Trophoblast cell (in vitro differentiated cells and primary cell): ENCODE measurements around the gene ADAM19.
A peak's percentile ranks its signal among the peaks of the same experiment; 100 is the strongest.

Experiments used
- DNase-seq, 2 donors: peaks; one replicate each; pipeline ENCODE4 v3.0.0-alpha.2; 2016
- H2AFZ ChIP-seq: 2 replicates; pipeline ENCODE4 v1.6.1; 2013; ENCODE audit warnings: low read length, moderate library complexity, mild to moderate bottlenecking; ENCODE audit not compliant: insufficient read depth, poor library complexity
- H2AK5ac ChIP-seq: 2 replicates; pipeline ENCODE4 v1.6.1; 2013; ENCODE audit warnings: mild to moderate bottlenecking, low read length
- H2BK120ac ChIP-seq: 2 replicates; pipeline ENCODE4 v1.6.1; 2013; ENCODE audit warnings: low read length, mild to moderate bottlenecking, moderate library complexity; ENCODE audit not compliant: insufficient read depth, poor library complexity
- H2BK12ac ChIP-seq: 2 replicates; pipeline ENCODE4 v1.6.1; 2013; ENCODE audit warnings: mild to moderate bottlenecking, low read length, moderate library complexity
- H2BK5ac ChIP-seq: 2 replicates; pipeline ENCODE4 v1.6.1; 2013; ENCODE audit warnings: low read length, low read depth, moderate library complexity, mild to moderate bottlenecking; ENCODE audit not compliant: poor library complexity
- H3K14ac ChIP-seq: 2 replicates; pipeline ENCODE4 v1.6.1; 2013; ENCODE audit warnings: mild to moderate bottlenecking, low read length
- H3K18ac ChIP-seq: 2 replicates; pipeline ENCODE4 v1.6.1; 2013; ENCODE audit warnings: mild to moderate bottlenecking, low read length
- H3K23ac ChIP-seq: 2 replicates; pipeline ENCODE4 v1.6.1; 2013; ENCODE audit warnings: low read length
- H3K27ac ChIP-seq: 2 replicates; pipeline ENCODE4 v1.5.1; 2013; ENCODE audit warnings: low read depth, mild to moderate bottlenecking, inconsistent platforms, low read length, moderate library complexity
- H3K27me3 ChIP-seq: 2 replicates; pipeline ENCODE4 v1.6.1; 2013; ENCODE audit warnings: inconsistent platforms, mild to moderate bottlenecking, low read length, moderate library complexity; ENCODE audit not compliant: insufficient read depth
- H3K36me3 ChIP-seq, 2 experiments: 1 replicate in 1 of 2; 2 replicates in 1 of 2; pipeline ENCODE4 v1.6.1; 2013; ENCODE audit warnings: low read length in 2 of 2, mild to moderate bottlenecking in 2 of 2, moderate library complexity in 1 of 2; ENCODE audit not compliant: insufficient read depth in 2 of 2, control insufficient read depth in 1 of 2
- H3K4ac ChIP-seq: 2 replicates; pipeline ENCODE4 v1.6.1; 2013; ENCODE audit warnings: low read depth, mild to moderate bottlenecking, low read length, moderate library complexity
- H3K4me1 ChIP-seq, 2 experiments: 1 replicate in 1 of 2; 2 replicates in 1 of 2; pipeline ENCODE4 v1.6.1; 2013; ENCODE audit warnings: low read length in 2 of 2, mild to moderate bottlenecking in 2 of 2, moderate library complexity in 1 of 2; ENCODE audit not compliant: insufficient read depth in 2 of 2, control insufficient read depth in 1 of 2
- H3K4me2 ChIP-seq: 2 replicates; pipeline ENCODE4 v1.6.1; 2013; ENCODE audit warnings: inconsistent platforms, mild to moderate bottlenecking, low read length, moderate library complexity
- H3K4me3 ChIP-seq: 2 replicates; pipeline ENCODE4 v1.5.1; 2013; ENCODE audit warnings: mild to moderate bottlenecking, low read depth, low read length, inconsistent platforms
- H3K79me1 ChIP-seq: one replicate; pipeline ENCODE4 v1.6.1; 2013; ENCODE audit warnings: low read length
- H3K79me2 ChIP-seq: 2 replicates; pipeline ENCODE4 v1.6.1; 2013; ENCODE audit warnings: low read length, mild to moderate bottlenecking; ENCODE audit not compliant: control insufficient read depth, insufficient read depth, poor library complexity
- H3K9ac ChIP-seq: 2 replicates; pipeline ENCODE4 v1.6.1; 2013; ENCODE audit warnings: mild to moderate bottlenecking, low read length
- H3K9me3 ChIP-seq: 2 replicates; pipeline ENCODE4 v1.6.1; 2013; ENCODE audit warnings: low read depth, mild to moderate bottlenecking, control low read depth, inconsistent platforms, low read length; ENCODE audit not compliant: insufficient read depth
- H4K12ac ChIP-seq: 2 replicates; pipeline ENCODE4 v1.6.1; 2013; ENCODE audit warnings: low read depth, mild to moderate bottlenecking, low read length, moderate library complexity
- H4K8ac ChIP-seq: 2 replicates; pipeline ENCODE4 v1.6.1; 2013; ENCODE audit warnings: low read depth, mild to moderate bottlenecking, low read length, moderate library complexity
- H4K91ac ChIP-seq: one replicate; pipeline ENCODE4 v1.6.1; 2013; ENCODE audit warnings: low read depth, mild to moderate bottlenecking, low read length, moderate library complexity
- WGBS: extraction: QIAGEN DNeasy Blood & Tissue Kit; methylation state at CpG from one replicate; pipeline ENCODE4 v1.1.7; 2013; ENCODE audit warnings: missing lambda C conversion rate; ENCODE audit not compliant: insufficient read length, insufficient coverage; ENCODE audit errors: extremely low coverage; 5-methylcytosine and 5-hydroxymethylcytosine counted together

ADAM19 gene

DNA sequence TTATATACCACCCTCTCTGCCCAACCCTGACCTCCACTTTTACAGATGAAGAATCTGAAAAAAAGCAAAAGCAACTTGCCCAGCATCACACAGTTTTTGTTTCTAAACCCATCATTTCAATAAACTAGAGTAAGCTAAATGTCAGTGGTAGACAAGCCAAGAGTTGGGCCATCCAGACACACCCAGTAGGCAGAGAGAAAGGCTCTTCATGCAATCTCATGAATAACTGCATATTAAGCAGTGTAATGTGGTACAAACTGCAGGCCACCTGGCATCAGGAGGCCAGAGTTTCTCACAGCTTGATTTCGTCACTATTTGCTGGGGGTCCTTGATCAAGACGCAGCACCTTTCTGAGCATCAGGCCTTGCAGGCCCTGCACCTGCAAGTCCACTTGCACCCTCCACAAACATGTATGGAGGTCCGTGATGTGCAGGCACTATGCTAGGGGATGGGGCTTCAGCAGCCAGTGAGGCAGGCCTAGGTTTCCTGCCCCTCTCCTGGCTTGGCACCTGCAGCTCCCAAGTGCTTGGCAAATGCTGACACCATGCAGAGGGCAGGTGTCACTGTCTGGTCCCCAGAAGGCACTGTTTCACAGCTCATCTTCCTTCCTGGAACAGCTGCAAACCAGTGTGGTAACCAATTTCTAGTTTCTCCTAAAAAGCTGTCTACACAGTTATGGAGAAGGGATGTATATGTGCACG lies 29.8 kb downstream of the ADAM19 start:
- no peak overlapping the region for H2BK120ac ChIP-seq
- peak overlapping the region; percentile 53 for H3K4ac ChIP-seq
- H3K36me3 ChIP-seq = peaks cover 25 to 28% of the 10 kb centered on the region in 2 experiments
- no peak overlapping the region for H2BK5ac ChIP-seq
- H3K4me2 ChIP-seq = no peak overlapping the region
- no peak overlapping the region for H3K4me3 ChIP-seq
- H3K79me2 ChIP-seq = peaks cover 12% of the 10 kb centered on the region
- no peak overlapping the region for H2BK12ac ChIP-seq
- H3K27me3 ChIP-seq = no peaks in the 10 kb centered on the region
- no peak overlapping the region for H2AK5ac ChIP-seq
- H3K27ac ChIP-seq = no peak overlapping the region
- H4K8ac ChIP-seq = no peak overlapping the region
- DNase-seq = no peak
- H4K12ac ChIP-seq = no peak overlapping the region
- H3K4me1 ChIP-seq = peaks cover 3 to 22% of the 10 kb centered on the region in 2 experiments
- no peak overlapping the region for H3K14ac ChIP-seq
- no peaks in the 10 kb centered on the region for H3K9me3 ChIP-seq
- H3K18ac ChIP-seq = no peak overlapping the region
- no peak overlapping the region for H2AFZ ChIP-seq
- H3K23ac ChIP-seq = no peak overlapping the region
- no peak overlapping the region for H3K9ac ChIP-seq
- no CpG with 5 or more reads among the region's 4 CpGs for WGBS
- H3K79me1 ChIP-seq = no peaks in the 10 kb centered on the region
- H4K91ac ChIP-seq = no peak overlapping the region

- Histone ChIP-seq H3K4me1 (peaks cover 9 to 26% of the 10 kb centered on the region in 2 experiments), H3K4me2 (no peak overlapping the region), H3K36me3 (peaks cover 25 to 28% of the 10 kb centered on the region in 2 experiments), H3K27me3 (no peaks in the 10 kb centered on the region), H3K14ac (no peak overlapping the region), H2AK5ac (no peak overlapping the region), H3K4me3 (no peak overlapping the region), H3K23ac (no peak overlapping the region), H4K91ac (no peak overlapping the region), H3K9ac (no peak overlapping the region), H4K12ac (no peak overlapping the region), H3K27ac (no peak overlapping the region), H3K9me3 (no peaks in the 10 kb centered on the region), H2BK5ac (no peak overlapping the region), H3K79me1 (no peaks in the 10 kb centered on the region), H2BK120ac (no peak overlapping the region), H2BK12ac (no peak overlapping the region), H3K79me2 (peaks cover 10% of the 10 kb centered on the region), H2AFZ (no peak overlapping the region), H3K18ac (no peak overlapping the region), H3K4ac (peak overlapping the region; percentile 7), H4K8ac (no peak overlapping the region)
- DNase-seq = no peak
- WGBS = no CpG with 5 or more reads among the region's 7 CpGs
Observed at GRCh38 chr5:157544623-157544989, 31.0 kb downstream of the ADAM19 start.

- peaks cover 10 to 26% of the 10 kb centered on the region in 2 experiments for H3K4me1 ChIP-seq
- no peak overlapping the region for H4K12ac ChIP-seq
- 100% methylated on average over 2 of the region's 10 CpGs for WGBS
- H3K27me3 ChIP-seq = no peaks in the 10 kb centered on the region
- no peak overlapping the region for H3K18ac ChIP-seq
- no peak overlapping the region for H2AK5ac ChIP-seq
- H3K9ac ChIP-seq = no peak overlapping the region
- no peak overlapping the region for H3K23ac ChIP-seq
- H3K79me1 ChIP-seq = no peaks in the 10 kb centered on the region
- H3K4me3 ChIP-seq = no peak overlapping the region
- H4K8ac ChIP-seq = no peak overlapping the region
- H2BK120ac ChIP-seq = no peak overlapping the region
- no peak overlapping the region for H2BK12ac ChIP-seq
- no peaks in the 10 kb centered on the region for H3K9me3 ChIP-seq
- H3K4ac ChIP-seq = peak overlapping the region; percentile 7
- H3K14ac ChIP-seq = no peak overlapping the region
- H3K79me2 ChIP-seq = peaks cover 10% of the 10 kb centered on the region
- no peak overlapping the region for H2BK5ac ChIP-seq
- H3K27ac ChIP-seq = no peak overlapping the region
- H4K91ac ChIP-seq = no peak overlapping the region
- H2AFZ ChIP-seq = no peak overlapping the region
- H3K4me2 ChIP-seq = no peak overlapping the region
- peaks cover 25 to 28% of the 10 kb centered on the region in 2 experiments for H3K36me3 ChIP-seq
- no peak for DNase-seq
Observed at GRCh38 chr5:157543825-157544622, 31.6 kb downstream of the ADAM19 start.

DNA sequence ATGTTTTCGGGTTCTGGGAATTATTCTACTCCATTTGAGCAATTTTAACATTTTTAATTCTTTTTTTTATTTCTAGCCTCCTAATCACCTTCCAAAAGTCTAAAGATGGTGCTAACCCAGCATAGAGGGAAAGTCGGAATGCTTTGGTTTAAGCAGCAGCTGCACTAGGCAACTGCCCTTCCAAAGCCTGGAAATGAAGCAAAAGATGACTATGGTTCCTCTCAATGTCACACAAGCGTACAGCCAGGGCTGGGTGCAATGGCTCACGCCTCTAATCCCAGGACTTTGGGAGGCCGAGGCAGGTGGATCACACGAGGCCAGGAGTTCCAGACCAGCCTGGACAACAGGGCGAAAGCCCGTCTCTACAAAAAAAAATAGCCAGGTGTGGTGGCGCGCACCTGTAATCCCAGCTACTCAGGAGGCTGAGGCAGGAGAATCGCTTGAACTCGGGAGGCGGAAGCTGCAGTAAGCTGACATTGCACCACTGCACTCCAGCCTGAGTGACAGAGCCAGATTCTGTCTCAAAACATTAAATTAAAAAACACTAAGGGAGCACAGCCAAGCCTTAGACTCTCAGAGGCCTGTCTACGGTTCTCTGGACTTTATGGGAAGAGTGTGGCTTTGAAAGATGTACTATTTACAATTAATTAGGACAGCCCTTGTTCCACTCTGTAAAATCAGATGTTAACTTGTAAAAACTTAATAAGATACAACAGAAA lies 33.1 kb downstream of the ADAM19 start:
- Histone ChIP-seq H3K18ac (no peak overlapping the region), H3K79me2 (peaks cover 5% of the 10 kb centered on the region), H2BK120ac (no peak overlapping the region), H3K14ac (no peak overlapping the region), H4K8ac (no peak overlapping the region), H4K91ac (no peak overlapping the region), H3K4ac (peak overlapping the region; percentile 13), H3K4me3 (no peak overlapping the region), H3K4me1 (peaks cover 10 to 23% of the 10 kb centered on the region in 2 experiments), H3K27ac (no peak overlapping the region), H3K36me3 (peaks cover 27 to 30% of the 10 kb centered on the region in 2 experiments), H3K27me3 (no peaks in the 10 kb centered on the region), H3K79me1 (no peaks in the 10 kb centered on the region), H3K23ac (no peak overlapping the region), H3K9me3 (no peaks in the 10 kb centered on the region), H2AK5ac (no peak overlapping the region), H2BK5ac (no peak overlapping the region), H2AFZ (no peak overlapping the region), H4K12ac (no peak overlapping the region), H3K9ac (no peak overlapping the region), H3K4me2 (no peak overlapping the region), H2BK12ac (no peak overlapping the region)
- DNase-seq = no peak
- WGBS = no CpG with 5 or more reads among the region's 14 CpGs
